NCI-H187 treated with DMSO at 0.1 percent for 48 hours (cell line): ENCODE data around the gene RPF1.
A peak's percentile ranks its signal among the peaks of the same experiment; 100 is the strongest.
"Not testable (repeated sequence)": the region's sequence is repeated elsewhere in the genome, so short reads cannot be mapped to it uniquely, and the experiment has no call there.

Experiments used
- DNase-seq: peaks from one replicate; lab custom pipeline; 2025; lab: John Stamatoyannopoulos, UW

RPF1 gene

GRCh38 chr1:84492726-84493125 lies 13.7 kb downstream of the RPF1 start:
- no peak for DNase-seq

GRCh38 chr1:84493747-84494146 lies 14.7 kb downstream of the RPF1 start:
- no peak for DNase-seq

GRCh38 chr1:84496498-84496897 lies 17.4 kb downstream of the RPF1 start:
- DNase-seq, result no peak

- no peak for DNase-seq
Observed at GRCh38 chr1:84497631-84498275, 18.7 kb downstream of the RPF1 start.

GRCh38 chr1:84502927-84503326 lies 23.9 kb downstream of the RPF1 start:
- no peak for DNase-seq

- DNase-seq, result no peak
Observed at GRCh38 chr1:84504580-84505492, 25.8 kb downstream of the RPF1 start.

- DNase-seq, result no peak
Observed at GRCh38 chr1:84505493-84506001, 26.5 kb downstream of the RPF1 start.

GRCh38 chr1:84506002-84506728 lies 27.1 kb downstream of the RPF1 start, which contains the start of the genes GNG5 and SPATA1:
Gene GNG5, minus strand, starts transcription at chr1:84506581. Its CDS starts 490 bp downstream, at chr1:84506091.
Gene SPATA1, plus strand, starts transcription at chr1:84506386. Its CDS starts 9,974 bp downstream, at chr1:84516360.
- peak; percentile 39 for DNase-seq

- no peak for DNase-seq
Observed at GRCh38 chr1:84506729-84507453, 27.8 kb downstream of the RPF1 start.

GRCh38 chr1:84507887-84508286 lies 28.8 kb downstream of the RPF1 start:
- not testable (repeated sequence) for DNase-seq

GRCh38 chr1:84508510-84508909 lies 29.4 kb downstream of the RPF1 start:
- DNase-seq, result no peak

GRCh38 chr1:84509029-84509428 lies 30.0 kb downstream of the RPF1 start:
- no peak for DNase-seq

GRCh38 chr1:84510165-84510564 lies 31.1 kb downstream of the RPF1 start:
- no peak for DNase-seq

- no peak for DNase-seq
Observed at GRCh38 chr1:84510668-84511067, 31.6 kb downstream of the RPF1 start.

GRCh38 chr1:84524590-84524989 lies 45.5 kb downstream of the RPF1 start:
- DNase-seq, result no peak

- no peak for DNase-seq
Observed at GRCh38 chr1:84525779-84526178, 46.7 kb downstream of the RPF1 start.

- DNase-seq, result no peak
Observed at GRCh38 chr1:84538599-84538998, 59.5 kb downstream of the RPF1 start.

GRCh38 chr1:84539972-84540371 lies 60.9 kb downstream of the RPF1 start:
- DNase-seq, result no peak

GRCh38 chr1:84540759-84541158 lies 61.7 kb downstream of the RPF1 start:
- DNase-seq, result no peak

- no peak for DNase-seq
Observed at GRCh38 chr1:84541679-84542078, 62.6 kb downstream of the RPF1 start.
